Osteocyte (in vitro differentiated cells): ENCODE results near the gene WIPI1. TPM values are rescaled to one million over a fixed set of nuclear protein-coding genes. Genes with fewer than 3 reads are reported as not detected.
A peak's percentile ranks its signal among the peaks of the same experiment; 100 is the strongest.

Experiments used
- DNase-seq: peaks from one replicate; pipeline ENCODE4 v3.0.0; 2021; ENCODE audit warnings: mixed read lengths; ENCODE audit not compliant: unreplicated experiment; ENCODE audit errors: extremely low spot score
- H3K27ac Mint-ChIP-seq: one replicate; pipeline ENCODE4 v1.8.0; 2021; ENCODE audit warnings: mild to moderate bottlenecking, mixed read lengths; ENCODE audit not compliant: unreplicated experiment
- H3K27me3 Mint-ChIP-seq: one replicate; pipeline ENCODE4 v1.8.0; 2021; ENCODE audit warnings: mixed read lengths; ENCODE audit not compliant: unreplicated experiment
- H3K36me3 Mint-ChIP-seq: one replicate; pipeline ENCODE4 v1.8.0; 2021; ENCODE audit warnings: mixed read lengths; ENCODE audit not compliant: unreplicated experiment
- H3K4me1 Mint-ChIP-seq: one replicate; pipeline ENCODE4 v1.8.0; 2021; ENCODE audit warnings: mixed read lengths; ENCODE audit not compliant: unreplicated experiment
- H3K4me3 Mint-ChIP-seq: one replicate; pipeline ENCODE4 v1.8.0; 2021; ENCODE audit warnings: mild to moderate bottlenecking, moderate library complexity, mixed read lengths; ENCODE audit not compliant: unreplicated experiment
- H3K9me3 Mint-ChIP-seq: one replicate; pipeline ENCODE4 v1.8.0; 2021; ENCODE audit warnings: mixed read lengths; ENCODE audit not compliant: unreplicated experiment
- total RNA-seq: library from RNA; stranded (reverse); gene quantifications from 2 replicates; pipeline ENCODE4 v1.2.1, GENCODE V29; 2021
- TF ChIP-seq, protein P1 (sequence below): fragments of 200-600 bp; sonication (generic); IDR thresholded peaks from 2 replicates; pipeline ENCODE4 v1.5.0; 2021; ENCODE audit warnings: antibody characterized with exemption, mild to moderate bottlenecking, moderate library complexity

Gene WIPI1
- total RNA-seq, 1 donor from 2014 or later = 74.5 TPM

DNA sequence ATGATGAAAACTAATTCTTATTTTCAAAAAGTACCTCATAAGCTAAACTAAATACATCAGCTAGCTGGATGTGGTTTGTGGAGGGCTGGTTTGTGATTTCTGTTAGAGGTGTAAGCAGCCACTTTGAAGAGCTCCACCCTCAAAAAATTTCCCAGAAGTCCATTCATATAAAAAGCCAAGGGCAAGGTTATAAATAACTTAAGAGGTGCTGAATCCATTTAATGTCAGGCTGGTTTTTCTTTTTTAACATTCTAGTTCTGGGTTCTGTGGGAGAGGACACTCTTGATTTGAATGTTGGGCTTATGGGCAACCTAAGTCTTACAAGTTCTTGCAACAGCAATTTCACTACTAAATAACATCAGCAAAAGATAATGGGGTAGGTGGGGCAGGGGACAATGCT lies 3.4 kb upstream of the WIPI1 start:
- TF ChIP-seq, protein P1, sequence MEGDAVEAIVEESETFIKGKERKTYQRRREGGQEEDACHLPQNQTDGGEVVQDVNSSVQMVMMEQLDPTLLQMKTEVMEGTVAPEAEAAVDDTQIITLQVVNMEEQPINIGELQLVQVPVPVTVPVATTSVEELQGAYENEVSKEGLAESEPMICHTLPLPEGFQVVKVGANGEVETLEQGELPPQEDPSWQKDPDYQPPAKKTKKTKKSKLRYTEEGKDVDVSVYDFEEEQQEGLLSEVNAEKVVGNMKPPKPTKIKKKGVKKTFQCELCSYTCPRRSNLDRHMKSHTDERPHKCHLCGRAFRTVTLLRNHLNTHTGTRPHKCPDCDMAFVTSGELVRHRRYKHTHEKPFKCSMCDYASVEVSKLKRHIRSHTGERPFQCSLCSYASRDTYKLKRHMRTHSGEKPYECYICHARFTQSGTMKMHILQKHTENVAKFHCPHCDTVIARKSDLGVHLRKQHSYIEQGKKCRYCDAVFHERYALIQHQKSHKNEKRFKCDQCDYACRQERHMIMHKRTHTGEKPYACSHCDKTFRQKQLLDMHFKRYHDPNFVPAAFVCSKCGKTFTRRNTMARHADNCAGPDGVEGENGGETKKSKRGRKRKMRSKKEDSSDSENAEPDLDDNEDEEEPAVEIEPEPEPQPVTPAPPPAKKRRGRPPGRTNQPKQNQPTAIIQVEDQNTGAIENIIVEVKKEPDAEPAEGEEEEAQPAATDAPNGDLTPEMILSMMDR = no peak
- Mint-ChIP-seq H3K4me3 (no peak overlapping the region), H3K27me3 (peaks cover 8% of the 10 kb centered on the region), H3K9me3 (no peaks in the 10 kb centered on the region), H3K4me1 (peaks cover 17% of the 10 kb centered on the region), H3K36me3 (no peaks in the 10 kb centered on the region), H3K27ac (no peak overlapping the region)
- DNase-seq = no peak

DNA sequence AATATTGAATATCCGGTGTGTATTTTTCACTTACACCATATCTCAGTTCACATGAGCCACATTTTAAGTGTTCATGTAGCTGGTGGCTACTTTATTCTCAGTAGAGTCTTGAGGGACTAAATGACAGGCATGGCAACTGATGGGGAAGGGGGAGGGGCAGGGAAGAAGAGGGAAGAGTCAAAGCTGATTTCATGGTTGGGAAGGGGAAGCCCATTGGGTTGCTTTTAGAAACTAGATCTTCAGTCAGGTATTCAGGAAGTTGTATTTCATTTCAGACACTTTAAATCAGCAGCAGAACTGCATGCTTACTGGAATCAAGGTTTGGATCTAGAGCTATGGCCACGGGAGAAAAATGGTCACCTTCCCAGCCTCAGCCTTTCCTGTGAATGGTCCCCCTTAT lies 2.9 kb upstream of the WIPI1 start:
- Mint-ChIP-seq H3K27ac (no peak overlapping the region), H3K4me1 (peaks cover 22% of the 10 kb centered on the region), H3K27me3 (peaks cover 8% of the 10 kb centered on the region), H3K9me3 (no peaks in the 10 kb centered on the region), H3K4me3 (peak overlapping the region; percentile 29), H3K36me3 (no peaks in the 10 kb centered on the region)
- no peak for DNase-seq
- TF ChIP-seq, protein P1 = no peak

DNA sequence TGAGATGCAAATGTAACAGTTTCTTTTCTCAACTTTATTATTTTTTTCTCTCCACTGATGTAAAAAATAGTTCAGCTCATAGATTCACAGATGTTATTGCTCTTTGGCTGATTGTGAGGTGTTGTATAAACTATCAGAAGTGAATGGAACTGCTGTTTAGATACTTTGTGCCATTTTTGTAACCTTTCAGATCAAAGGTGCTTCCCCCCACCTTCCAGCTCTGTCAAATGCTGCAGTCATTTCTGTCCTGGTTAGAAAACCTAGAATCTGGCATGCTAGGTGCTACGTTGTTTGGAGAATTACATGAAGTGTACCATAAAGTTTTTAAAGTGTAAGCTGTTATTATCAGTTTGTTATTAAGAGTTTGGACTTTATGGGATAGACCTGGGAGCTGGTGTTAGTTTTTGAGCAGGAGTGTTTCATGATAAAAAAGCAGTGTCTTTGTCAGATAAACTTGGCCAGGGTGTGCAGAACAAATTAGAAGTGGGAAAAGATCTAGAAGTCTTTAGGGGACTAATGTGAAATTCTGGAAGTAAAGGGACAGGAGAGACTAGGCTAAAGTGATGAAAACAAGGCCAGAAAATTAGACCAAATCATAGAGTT lies 1.8 kb upstream of the WIPI1 start:
- no peak overlapping the region for H3K4me3 Mint-ChIP-seq
- no peaks in the 10 kb centered on the region for H3K9me3 Mint-ChIP-seq
- H3K4me1 Mint-ChIP-seq = peaks cover 31% of the 10 kb centered on the region
- H3K27me3 Mint-ChIP-seq = peaks cover 8% of the 10 kb centered on the region
- TF ChIP-seq, protein P1 = no peak
- no peak for DNase-seq
- H3K27ac Mint-ChIP-seq = no peak overlapping the region
- H3K36me3 Mint-ChIP-seq = no peaks in the 10 kb centered on the region

DNA sequence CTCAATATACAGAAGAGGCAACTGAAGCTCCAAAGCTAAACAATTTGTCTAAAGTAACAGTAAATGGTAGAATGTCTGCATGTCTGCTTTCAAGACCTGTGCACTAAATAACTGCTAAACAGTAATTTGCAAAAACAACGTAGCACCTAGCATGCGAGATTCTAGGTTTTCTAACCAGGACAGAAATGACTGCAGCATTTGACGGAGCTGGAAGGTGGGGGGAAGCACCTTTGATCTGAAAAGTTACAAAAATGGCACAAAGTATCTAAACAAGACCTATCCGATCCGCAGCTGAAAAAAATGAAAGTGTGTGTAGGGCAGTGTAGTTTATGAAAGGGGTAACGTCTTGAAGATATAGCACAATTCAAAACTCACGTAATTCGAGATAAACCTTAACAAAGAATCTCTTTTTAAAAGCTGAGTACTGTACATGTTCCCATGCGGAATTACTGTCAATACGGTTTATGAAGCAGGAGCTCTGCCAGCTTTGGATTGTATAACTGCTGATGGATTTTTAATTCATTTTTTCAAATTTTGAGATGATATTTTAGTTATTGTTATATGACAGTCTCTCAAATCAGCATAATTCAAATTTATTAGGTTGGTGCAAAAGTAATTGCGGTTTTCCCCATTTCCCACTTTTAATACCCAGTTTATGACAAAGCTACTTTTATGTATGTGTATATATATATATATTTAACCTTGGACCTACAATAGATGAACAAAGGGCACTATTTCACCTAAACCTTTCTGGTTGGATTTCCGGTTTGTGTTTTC lies 1.2 kb upstream of the WIPI1 start:
- Mint-ChIP-seq H3K27me3 (peaks cover 8% of the 10 kb centered on the region), H3K27ac (peak overlapping the region; percentile 89), H3K36me3 (no peaks in the 10 kb centered on the region), H3K9me3 (no peaks in the 10 kb centered on the region), H3K4me3 (peak overlapping the region; percentile 77), H3K4me1 (peaks cover 36% of the 10 kb centered on the region)
- TF ChIP-seq, protein P1 = no peak
- DNase-seq = no peak

DNA sequence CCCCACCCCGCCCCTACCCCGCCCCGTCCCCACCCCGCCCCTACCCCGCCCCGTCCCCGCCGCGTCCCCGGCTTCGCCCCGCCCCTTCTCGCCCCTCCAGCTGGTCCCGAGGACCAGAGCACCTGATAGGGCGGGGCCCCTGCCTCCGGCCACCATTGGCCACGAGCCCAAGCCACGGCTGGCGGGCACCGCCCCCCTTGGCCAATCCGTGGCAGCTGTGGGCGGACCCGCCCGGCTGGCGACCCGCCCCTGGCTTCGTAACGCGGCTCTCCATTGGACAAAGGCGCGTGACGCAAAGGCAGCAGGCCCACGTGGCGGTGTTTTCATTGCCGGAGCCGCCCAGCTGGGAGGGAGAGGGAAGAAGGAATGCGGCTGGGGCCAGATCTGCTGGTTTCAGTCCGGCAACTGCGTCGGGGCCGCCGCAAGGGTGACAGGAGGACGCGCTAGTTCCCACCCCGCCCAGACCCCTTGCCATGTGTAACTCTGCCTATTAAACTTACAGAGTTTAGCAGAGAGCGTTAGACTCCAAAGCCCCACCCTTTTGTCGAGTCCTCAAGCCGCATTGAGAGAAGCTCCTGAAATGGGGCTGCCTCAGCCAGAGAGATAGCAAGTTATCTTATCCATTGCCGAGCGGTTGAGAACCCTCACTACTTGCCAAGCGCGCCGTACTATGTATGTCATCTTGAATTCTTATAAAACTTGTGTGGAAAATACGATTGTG lies 403 bp upstream of the WIPI1 start:
- Mint-ChIP-seq H3K9me3 (no peaks in the 10 kb centered on the region), H3K36me3 (peaks cover 4% of the 10 kb centered on the region), H3K27me3 (peaks cover 8% of the 10 kb centered on the region), H3K4me1 (peaks cover 35% of the 10 kb centered on the region), H3K27ac (peak overlapping the region; percentile 89), H3K4me3 (peak overlapping the region; percentile 77)
- TF ChIP-seq, protein P1 = no peak
- peak; percentile 100 for DNase-seq
